Natural killer cell treated with Interleukin-12 subunit alpha and Interleukin-12 subunit beta and Interleukin-15 and Interleukin-18, amount 100 ng/mL, for 72 hours (primary cell): ENCODE measurements around the gene CADPS. TPM values are rescaled to one million over a fixed set of nuclear protein-coding genes. Genes with fewer than 3 reads are reported as not detected.

Experiments used
- ATAC-seq, 2 donors: fragments of 150-1000 bp; cut with Tn5 transposase in 1 of 2; sonication (Bioruptor Pico), chemical (Tn5 transposase) in 1 of 2; 2 replicates each; pipeline ENCODE4 v1.10.0; 2021
- DNase-seq: peaks from one replicate; pipeline ENCODE4 v3.0.0; 2022; ENCODE audit warnings: low spot score
- H3K27ac Mint-ChIP-seq, 2 donors: 1 replicate in 1 of 2; 2 replicates in 1 of 2; pipeline ENCODE4 v1.8.0; 2022; ENCODE audit warnings: mixed read lengths in 2 of 2, mild to moderate bottlenecking in 1 of 2, moderate library complexity in 1 of 2
- H3K27me3 Mint-ChIP-seq, 2 donors: 1 replicate in 1 of 2; 2 replicates in 1 of 2; pipeline ENCODE4 v1.8.0; 2022; ENCODE audit warnings: mixed read lengths in 2 of 2
- H3K36me3 Mint-ChIP-seq: one replicate; pipeline ENCODE4 v1.8.0; 2022; ENCODE audit warnings: mixed read lengths
- H3K4me1 Mint-ChIP-seq, 2 donors: 1 replicate in 1 of 2; 2 replicates in 1 of 2; pipeline ENCODE4 v1.8.0; 2022; ENCODE audit warnings: low read depth in 2 of 2, mixed read lengths in 2 of 2, mild to moderate bottlenecking in 1 of 2
- H3K4me3 Mint-ChIP-seq: one replicate; pipeline ENCODE4 v1.8.0; 2022; ENCODE audit warnings: mixed read lengths
- H3K9me3 Mint-ChIP-seq: 2 replicates; pipeline ENCODE4 v1.8.0; 2022; ENCODE audit warnings: mixed read lengths
- total RNA-seq, 2 donors: library from RNA; stranded (reverse); gene quantifications; one replicate each; pipeline ENCODE4 v1.2.3, GENCODE V29; 2022

The CADPS gene
- total RNA-seq, 2 donors from 2014 or later: not detected

DNA sequence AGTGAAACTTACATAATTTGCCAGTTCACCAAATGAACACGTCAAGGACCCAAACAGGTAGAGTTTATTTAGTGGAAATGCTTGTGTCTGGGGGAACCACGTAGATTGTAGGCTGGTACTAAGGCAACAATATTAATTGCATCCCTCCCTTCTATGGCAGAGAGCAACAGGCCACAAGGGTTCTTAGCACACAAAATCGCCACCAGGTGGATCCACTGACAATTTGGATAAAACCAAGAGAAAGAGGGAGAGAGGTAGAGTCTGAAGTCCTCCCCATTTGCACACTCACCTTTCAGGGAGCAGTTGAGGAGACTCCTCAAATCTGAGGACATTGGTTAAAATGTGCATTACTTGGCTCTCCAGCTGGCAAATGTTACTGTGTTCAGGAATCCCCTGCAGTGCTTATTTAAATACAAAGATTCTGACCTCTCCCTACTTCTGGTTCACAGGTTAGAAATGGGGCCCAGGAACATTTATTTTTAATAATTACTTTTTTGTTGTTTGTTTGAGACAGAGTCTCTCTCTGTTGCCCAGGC lies 320.9 kb downstream of the CADPS start:
- Mint-ChIP-seq H3K27me3 (peaks cover 0 to 4% of the 10 kb centered on the region in 2 donors), H3K4me3 (no peak overlapping the region), H3K36me3 (peaks cover 10% of the 10 kb centered on the region), H3K9me3 (peaks cover 12% of the 10 kb centered on the region), H3K27ac (no peak overlapping the region), H3K4me1 (no peaks in the 10 kb centered on the region)
- DNase-seq (no peak), ATAC-seq (no peak)

DNA sequence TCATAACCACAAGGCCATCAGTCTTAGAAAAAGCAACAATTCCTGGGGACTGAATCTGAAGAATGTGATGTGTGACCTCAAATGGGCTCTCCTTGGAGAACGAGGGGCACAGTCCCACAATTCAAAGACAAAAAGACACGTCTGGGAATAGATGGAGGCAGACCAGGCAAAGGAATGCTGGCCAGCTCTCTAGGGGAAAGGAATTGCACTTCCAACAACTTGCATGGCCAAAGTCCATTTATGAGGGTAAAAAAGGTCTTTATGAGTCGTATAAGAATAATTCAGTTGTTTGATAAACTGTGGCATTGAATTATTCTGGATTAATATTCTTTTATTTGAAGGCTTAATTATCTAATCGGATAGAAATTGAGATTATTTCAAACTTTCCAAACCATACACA lies 321.4 kb downstream of the CADPS start:
- DNase-seq (no peak), ATAC-seq (no peak)
- H3K4me3 Mint-ChIP-seq: no peak overlapping the region
- peaks cover 0 to 4% of the 10 kb centered on the region in 2 donors for H3K27me3 Mint-ChIP-seq
- H3K4me1 Mint-ChIP-seq: no peaks in the 10 kb centered on the region
- peaks cover 12% of the 10 kb centered on the region for H3K9me3 Mint-ChIP-seq
- no peak overlapping the region for H3K27ac Mint-ChIP-seq
- H3K36me3 Mint-ChIP-seq: peaks cover 10% of the 10 kb centered on the region

DNA sequence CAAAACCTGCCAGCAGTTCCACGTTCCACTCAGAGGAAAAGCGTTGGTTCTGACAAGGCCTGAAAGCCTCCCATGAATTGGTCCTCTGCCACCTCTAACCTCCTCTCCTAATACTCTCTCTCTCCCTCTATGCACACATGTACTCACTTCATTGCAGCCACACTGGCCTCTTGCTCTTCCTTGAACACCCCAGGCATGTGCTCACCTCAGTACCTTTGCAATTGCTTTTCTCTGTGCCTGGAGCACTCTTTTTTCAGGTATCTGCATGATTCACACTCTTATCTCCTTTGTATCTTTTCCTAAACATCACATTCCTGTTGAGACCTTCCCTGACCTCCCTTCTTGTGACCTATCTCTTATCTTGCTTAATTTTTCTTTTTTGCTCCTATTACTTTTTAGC lies 323.7 kb downstream of the CADPS start:
- Mint-ChIP-seq H3K36me3 (peaks cover 10% of the 10 kb centered on the region), H3K27ac (no peak overlapping the region), H3K4me3 (no peak overlapping the region), H3K4me1 (no peaks in the 10 kb centered on the region), H3K27me3 (peaks cover 0 to 4% of the 10 kb centered on the region in 2 donors), H3K9me3 (peaks cover 12% of the 10 kb centered on the region)
- no peak for ATAC-seq
- no peak for DNase-seq

DNA sequence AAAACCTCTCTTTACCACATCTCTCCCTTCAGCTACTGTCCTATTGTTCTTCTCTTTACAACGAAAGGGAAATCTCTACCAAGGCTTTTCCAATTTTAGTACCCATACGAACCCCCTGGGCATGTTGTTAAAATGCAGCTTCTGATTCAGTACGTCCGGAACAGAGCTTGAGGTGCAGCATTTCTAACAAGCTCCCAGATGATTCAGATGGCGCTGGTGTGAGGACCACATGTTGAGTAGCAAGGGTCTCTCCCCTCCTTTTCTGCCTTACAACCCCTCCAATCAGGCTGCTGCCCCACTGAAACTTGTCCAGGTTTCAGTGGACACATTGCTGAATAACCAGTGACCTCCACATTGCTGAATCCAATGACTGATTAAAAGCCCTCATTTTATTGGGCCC lies 324.8 kb downstream of the CADPS start:
- Mint-ChIP-seq H3K27me3 (peaks cover 0 to 4% of the 10 kb centered on the region in 2 donors), H3K4me3 (no peak overlapping the region), H3K9me3 (peaks cover 12% of the 10 kb centered on the region), H3K36me3 (peaks cover 10% of the 10 kb centered on the region), H3K4me1 (no peaks in the 10 kb centered on the region), H3K27ac (no peak overlapping the region)
- no peak for DNase-seq
- ATAC-seq: no peak

DNA sequence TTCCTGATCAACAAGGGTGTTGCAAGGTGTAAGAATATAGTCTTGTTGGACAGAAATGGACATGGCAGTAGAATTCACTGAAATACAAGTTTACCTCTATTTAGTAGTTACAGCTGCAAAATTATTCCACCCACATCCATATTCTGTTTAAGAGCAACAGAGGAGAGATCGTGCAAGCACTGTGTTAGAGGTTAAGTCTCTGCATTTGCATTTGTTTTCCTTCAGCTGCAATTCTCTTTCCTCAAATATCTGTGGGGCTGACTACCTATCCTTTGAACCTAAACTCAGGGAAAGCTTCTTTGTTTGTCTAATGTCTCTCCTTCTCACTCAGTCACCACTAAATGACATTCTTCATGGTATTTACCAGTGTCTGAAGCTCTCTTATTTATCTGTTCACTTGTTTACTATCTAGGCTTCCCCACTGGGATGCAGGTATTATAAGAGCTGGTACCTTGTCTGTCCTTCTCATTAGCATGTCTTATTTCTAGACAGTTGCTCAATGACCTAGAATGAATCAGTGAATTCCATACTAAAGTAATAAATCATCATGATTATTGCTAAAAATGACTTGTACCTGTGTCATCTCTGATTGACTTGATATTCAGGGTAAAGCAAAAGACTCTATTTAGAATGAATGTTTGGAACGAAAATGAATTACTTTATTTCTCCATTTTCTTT lies 326.5 kb downstream of the CADPS start:
- DNase-seq (no peak), ATAC-seq (no peak)
- Mint-ChIP-seq H3K36me3 (peaks cover 10% of the 10 kb centered on the region), H3K9me3 (peaks cover 12% of the 10 kb centered on the region), H3K27me3 (peaks cover 0 to 4% of the 10 kb centered on the region in 2 donors), H3K4me3 (no peak overlapping the region), H3K27ac (no peak overlapping the region), H3K4me1 (no peaks in the 10 kb centered on the region)

GRCh38 chr3:62546266-62546665 lies 328.9 kb downstream of the CADPS start:
- ATAC-seq (no peak), DNase-seq (no peak)
- Mint-ChIP-seq H3K27me3 (peaks cover 0 to 4% of the 10 kb centered on the region in 2 donors), H3K4me1 (no peaks in the 10 kb centered on the region), H3K9me3 (peaks cover 4% of the 10 kb centered on the region), H3K27ac (no peak overlapping the region), H3K4me3 (no peak overlapping the region), H3K36me3 (peaks cover 4% of the 10 kb centered on the region)

DNA sequence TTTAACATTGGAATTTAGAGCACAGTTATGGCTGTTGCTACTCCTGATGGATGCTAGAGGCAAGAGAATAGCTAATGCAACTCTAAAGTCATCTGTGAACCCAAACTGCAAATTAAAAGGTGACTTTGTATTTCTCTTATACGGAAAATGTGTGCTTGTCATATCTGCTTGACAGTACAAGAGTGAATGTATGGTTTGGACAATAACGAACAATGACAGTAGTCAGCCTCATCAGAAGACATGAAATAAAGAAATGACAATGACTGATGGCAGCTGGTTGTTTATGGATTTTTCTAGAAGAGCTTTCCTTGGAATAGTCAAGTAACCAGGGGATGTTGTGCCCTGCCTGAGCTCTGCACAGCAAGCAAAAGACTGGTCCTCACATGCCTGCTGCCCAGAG lies 333.0 kb downstream of the CADPS start:
- Mint-ChIP-seq H3K27me3 (no peaks in the 10 kb centered on the region), H3K27ac (no peak overlapping the region), H3K36me3 (no peaks in the 10 kb centered on the region), H3K4me1 (no peaks in the 10 kb centered on the region), H3K4me3 (no peak overlapping the region), H3K9me3 (peaks cover 3% of the 10 kb centered on the region)
- DNase-seq: no peak
- no peak for ATAC-seq

GRCh38 chr3:62539762-62540161 lies 335.5 kb downstream of the CADPS start:
- H3K4me1 Mint-ChIP-seq: no peaks in the 10 kb centered on the region
- ATAC-seq (no peak), DNase-seq (no peak)
- no peaks in the 10 kb centered on the region for H3K27me3 Mint-ChIP-seq
- H3K9me3 Mint-ChIP-seq: peaks cover 3% of the 10 kb centered on the region
- H3K4me3 Mint-ChIP-seq: no peak overlapping the region
- no peaks in the 10 kb centered on the region for H3K36me3 Mint-ChIP-seq
- no peak overlapping the region for H3K27ac Mint-ChIP-seq

GRCh38 chr3:62538691-62539356 lies 336.4 kb downstream of the CADPS start:
- Mint-ChIP-seq H3K36me3 (no peaks in the 10 kb centered on the region), H3K27ac (no peak overlapping the region), H3K4me3 (no peak overlapping the region), H3K9me3 (peaks cover 3% of the 10 kb centered on the region), H3K27me3 (no peaks in the 10 kb centered on the region), H3K4me1 (no peaks in the 10 kb centered on the region)
- DNase-seq (no peak), ATAC-seq (no peak)

DNA sequence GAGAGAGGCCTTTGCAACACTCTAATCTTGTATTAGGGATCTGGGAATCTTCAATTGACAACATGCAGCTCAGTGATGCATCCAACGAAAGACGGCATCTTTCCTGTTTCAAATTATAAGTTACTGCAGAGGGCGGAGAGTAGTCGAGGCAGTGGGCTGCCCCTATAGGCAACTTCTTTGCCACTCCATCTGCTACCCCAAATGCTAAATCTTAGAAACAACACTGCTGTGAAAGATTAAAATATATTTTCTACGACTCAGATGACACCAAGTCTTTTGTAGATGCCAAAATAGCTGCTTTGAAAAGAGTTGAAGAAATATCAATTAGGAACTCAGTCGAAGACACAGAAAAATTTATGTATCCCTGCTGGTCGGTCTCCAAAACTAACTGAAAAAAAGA lies 340.9 kb downstream of the CADPS start:
- Mint-ChIP-seq H3K36me3 (no peaks in the 10 kb centered on the region), H3K9me3 (peaks cover 7% of the 10 kb centered on the region), H3K4me1 (no peaks in the 10 kb centered on the region), H3K4me3 (no peak overlapping the region), H3K27me3 (no peaks in the 10 kb centered on the region), H3K27ac (no peak overlapping the region)
- DNase-seq (no peak), ATAC-seq (no peak)

GRCh38 chr3:62532796-62533195 lies 342.4 kb downstream of the CADPS start:
- H3K9me3 Mint-ChIP-seq: peaks cover 4% of the 10 kb centered on the region
- no peak overlapping the region for H3K4me3 Mint-ChIP-seq
- no peak overlapping the region for H3K27ac Mint-ChIP-seq
- ATAC-seq: no peak
- H3K4me1 Mint-ChIP-seq: no peaks in the 10 kb centered on the region
- H3K27me3 Mint-ChIP-seq: no peaks in the 10 kb centered on the region
- no peaks in the 10 kb centered on the region for H3K36me3 Mint-ChIP-seq
- DNase-seq: no peak

DNA sequence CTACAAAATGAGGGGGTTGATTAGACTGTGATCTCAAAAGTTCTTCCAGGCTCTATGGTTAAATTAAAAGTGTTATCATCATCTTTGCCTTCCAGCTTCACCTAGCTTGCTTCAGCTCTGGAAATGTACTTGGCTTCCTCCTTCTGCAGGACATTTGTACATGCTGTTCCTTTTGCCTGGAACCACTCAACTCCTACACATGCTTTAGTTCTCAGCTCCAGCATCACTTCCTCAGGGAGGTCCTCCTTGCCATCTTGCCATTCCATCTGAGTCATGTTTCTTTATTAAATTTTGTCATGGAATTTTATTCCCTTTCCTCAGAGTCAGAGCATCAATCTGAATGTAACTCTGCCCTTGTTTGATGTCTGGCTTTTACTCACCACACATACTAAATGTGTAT lies 343.2 kb downstream of the CADPS start:
- ATAC-seq (no peak), DNase-seq (no peak)
- H3K27ac Mint-ChIP-seq: no peak overlapping the region
- no peaks in the 10 kb centered on the region for H3K27me3 Mint-ChIP-seq
- no peaks in the 10 kb centered on the region for H3K36me3 Mint-ChIP-seq
- H3K9me3 Mint-ChIP-seq: peaks cover 4% of the 10 kb centered on the region
- no peak overlapping the region for H3K4me3 Mint-ChIP-seq
- H3K4me1 Mint-ChIP-seq: no peaks in the 10 kb centered on the region

DNA sequence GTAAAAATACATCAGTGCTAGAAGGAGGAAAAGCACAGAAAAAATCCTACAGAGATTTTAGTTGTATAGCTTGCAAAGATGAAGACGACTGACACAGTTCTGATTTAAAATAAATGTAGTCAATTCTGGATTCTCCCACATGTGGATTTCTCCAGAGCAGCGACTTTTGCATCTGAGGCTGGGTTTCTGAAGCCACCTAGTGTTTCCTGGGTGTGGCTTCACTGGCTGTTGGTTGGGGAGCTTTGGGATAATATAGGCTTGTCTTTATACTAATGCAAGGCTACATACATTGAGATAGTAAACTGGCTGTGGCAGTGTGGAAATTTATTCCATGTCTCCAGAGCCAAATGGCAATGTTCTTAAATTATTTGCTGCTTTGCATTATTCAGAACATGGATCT lies 343.7 kb downstream of the CADPS start:
- Mint-ChIP-seq H3K4me3 (no peak overlapping the region), H3K27me3 (no peaks in the 10 kb centered on the region), H3K4me1 (no peaks in the 10 kb centered on the region), H3K36me3 (no peaks in the 10 kb centered on the region), H3K27ac (no peak overlapping the region), H3K9me3 (peaks cover 4% of the 10 kb centered on the region)
- ATAC-seq (no peak), DNase-seq (no peak)

DNA sequence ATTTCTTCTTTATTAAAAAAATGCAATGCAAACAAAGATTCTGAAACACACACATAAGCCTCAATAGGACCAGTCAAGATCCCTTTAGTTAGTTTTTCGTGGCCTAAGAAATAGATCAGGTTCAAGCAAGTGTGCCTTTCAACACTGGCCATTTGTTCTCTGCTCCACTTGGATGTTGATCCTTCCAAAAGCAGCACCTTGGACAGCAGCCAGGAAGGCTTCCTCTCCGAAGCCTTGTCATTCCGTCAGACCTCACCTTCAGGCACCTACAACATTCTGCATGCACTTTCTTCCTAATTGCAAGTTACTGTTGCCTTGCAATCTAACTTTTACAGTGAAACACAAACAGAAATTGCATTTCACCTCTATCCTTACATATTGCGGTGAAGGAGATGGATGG lies 346.0 kb downstream of the CADPS start:
- Mint-ChIP-seq H3K4me1 (no peaks in the 10 kb centered on the region), H3K9me3 (peaks cover 10% of the 10 kb centered on the region), H3K27me3 (no peaks in the 10 kb centered on the region), H3K36me3 (no peaks in the 10 kb centered on the region), H3K27ac (no peak overlapping the region), H3K4me3 (no peak overlapping the region)
- ATAC-seq (no peak), DNase-seq (no peak)
